Measurements from ENCODE around the gene TFAM.

Gene TFAM

GRCh38 chr10:58352956-58353610 is 32.1 kb upstream of the TFAM start:
- Histone ChIP-seq H3K4me1 (ENCODE audit: control insufficient read depth, insufficient read depth, low read length) (no peaks in the 10 kb centered on the region), H3K9me3 (ENCODE audit: control insufficient read depth, insufficient read depth, low read length) (no peaks in the 10 kb centered on the region), H3K27me3 (ENCODE audit: control insufficient read depth, insufficient read depth, low read length) (no peaks in the 10 kb centered on the region), H3K4me3 (ENCODE audit: low read length) (no peak overlapping the region), H3K27ac (ENCODE audit: low read length) (no peak overlapping the region), H3K36me3 (ENCODE audit: control insufficient read depth, insufficient read depth, low read length) (no peaks in the 10 kb centered on the region)
- no CpG with 5 or more reads among the region's 2 CpGs for WGBS (ENCODE audit: insufficient coverage, insufficient read length)
- DNase-seq (ENCODE audit: low read depth, low spot score) = no peak

DNA sequence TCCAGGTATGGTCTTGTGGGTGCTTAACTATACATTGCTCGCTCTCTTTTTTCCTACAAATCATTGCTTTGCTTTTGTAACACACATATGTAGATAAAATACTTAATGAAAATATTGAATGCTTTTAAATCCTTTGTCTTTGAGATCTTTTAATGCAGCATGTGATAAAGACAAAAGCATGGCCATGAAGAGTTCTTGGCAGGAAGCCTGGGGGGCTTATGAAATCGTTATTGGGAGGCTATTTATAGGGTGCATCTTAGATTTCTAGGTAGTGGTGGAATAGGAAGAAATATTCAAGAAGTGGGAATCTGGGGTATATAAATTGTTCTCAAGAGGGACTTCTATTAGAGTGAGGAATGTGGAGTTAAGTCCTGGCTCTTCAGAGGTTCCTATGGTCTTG is 28.5 kb upstream of the TFAM start:
- DNase-seq (ENCODE audit: low read depth, low spot score) = no peak
- Histone ChIP-seq H3K27me3 (ENCODE audit: control insufficient read depth, insufficient read depth, low read length) (no peaks in the 10 kb centered on the region), H3K4me3 (ENCODE audit: low read length) (no peak overlapping the region), H3K27ac (ENCODE audit: low read length) (no peak overlapping the region), H3K36me3 (ENCODE audit: control insufficient read depth, insufficient read depth, low read length) (no peaks in the 10 kb centered on the region), H3K9me3 (ENCODE audit: control insufficient read depth, insufficient read depth, low read length) (no peaks in the 10 kb centered on the region), H3K4me1 (ENCODE audit: control insufficient read depth, insufficient read depth, low read length) (no peaks in the 10 kb centered on the region)
- no CpG with 5 or more reads among the region's 2 CpGs for WGBS (ENCODE audit: insufficient coverage, insufficient read length)

GRCh38 chr10:58358314-58358933 is 26.8 kb upstream of the TFAM start:
- no peaks in the 10 kb centered on the region for H3K27me3 ChIP-seq (ENCODE audit: control insufficient read depth, insufficient read depth, low read length)

DNA sequence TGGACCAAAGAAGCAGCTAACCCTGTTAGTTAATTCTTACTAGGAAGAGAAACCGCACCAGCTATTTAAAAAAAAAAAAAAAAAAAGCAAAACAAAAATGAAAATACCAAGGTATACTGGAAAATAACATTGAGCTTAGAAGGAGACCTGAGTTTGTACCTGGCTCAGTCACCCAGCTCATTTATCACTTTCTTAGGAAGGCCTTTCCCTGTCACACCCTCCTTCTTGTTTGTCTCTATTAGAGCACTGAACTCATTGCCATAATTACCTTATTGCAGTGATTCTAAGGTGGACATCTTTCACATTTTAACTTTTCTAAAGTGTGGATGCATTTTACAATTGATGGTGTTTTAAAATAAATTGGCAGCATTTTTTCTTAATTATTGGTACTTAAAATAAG is 26.3 kb upstream of the TFAM start:
- H3K27me3 ChIP-seq (ENCODE audit: control insufficient read depth, insufficient read depth, low read length) = no peaks in the 10 kb centered on the region
- H3K4me1 ChIP-seq (ENCODE audit: control insufficient read depth, insufficient read depth, low read length) = no peaks in the 10 kb centered on the region
- no peak overlapping the region for H3K27ac ChIP-seq (ENCODE audit: low read length)
- no CpG with 5 or more reads among the region's 1 CpG for WGBS (ENCODE audit: insufficient coverage, insufficient read length)
- H3K4me3 ChIP-seq (ENCODE audit: low read length) = no peak overlapping the region
- DNase-seq (ENCODE audit: low read depth, low spot score) = no peak
- no peaks in the 10 kb centered on the region for H3K9me3 ChIP-seq (ENCODE audit: control insufficient read depth, insufficient read depth, low read length)
- no peaks in the 10 kb centered on the region for H3K36me3 ChIP-seq (ENCODE audit: control insufficient read depth, insufficient read depth, low read length)

More at GRCh38 chr10:58358314-58358933, 26.8 kb upstream of the TFAM start:
- H3K4me3 ChIP-seq (ENCODE audit: low read length) = no peak overlapping the region
- no peaks in the 10 kb centered on the region for H3K36me3 ChIP-seq (ENCODE audit: control insufficient read depth, insufficient read depth, low read length)
- no CpG with 5 or more reads among the region's 4 CpGs for WGBS (ENCODE audit: insufficient coverage, insufficient read length)
- H3K4me1 ChIP-seq (ENCODE audit: control insufficient read depth, insufficient read depth, low read length) = no peaks in the 10 kb centered on the region
- DNase-seq (ENCODE audit: low read depth, low spot score) = no peak
- H3K9me3 ChIP-seq (ENCODE audit: control insufficient read depth, insufficient read depth, low read length) = no peaks in the 10 kb centered on the region
- no peak overlapping the region for H3K27ac ChIP-seq (ENCODE audit: low read length)

- Histone ChIP-seq H3K4me3 (ENCODE audit: low read length) (no peak overlapping the region), H3K36me3 (ENCODE audit: control insufficient read depth, insufficient read depth, low read length) (no peaks in the 10 kb centered on the region), H3K9me3 (ENCODE audit: control insufficient read depth, insufficient read depth, low read length) (no peaks in the 10 kb centered on the region), H3K27ac (ENCODE audit: low read length) (no peak overlapping the region), H3K27me3 (ENCODE audit: control insufficient read depth, insufficient read depth, low read length) (no peaks in the 10 kb centered on the region), H3K4me1 (ENCODE audit: control insufficient read depth, insufficient read depth, low read length) (no peaks in the 10 kb centered on the region)
- DNase-seq (ENCODE audit: low read depth, low spot score) = no peak
- WGBS (ENCODE audit: insufficient coverage, insufficient read length) = no CpG with 5 or more reads among the region's 3 CpGs
Observed at GRCh38 chr10:58359541-58359940, 25.7 kb upstream of the TFAM start.

- Histone ChIP-seq H3K27ac (ENCODE audit: low read length) (no peak overlapping the region), H3K36me3 (ENCODE audit: control insufficient read depth, insufficient read depth, low read length) (no peaks in the 10 kb centered on the region), H3K9me3 (ENCODE audit: control insufficient read depth, insufficient read depth, low read length) (no peaks in the 10 kb centered on the region), H3K27me3 (ENCODE audit: control insufficient read depth, insufficient read depth, low read length) (no peaks in the 10 kb centered on the region), H3K4me1 (ENCODE audit: control insufficient read depth, insufficient read depth, low read length) (no peaks in the 10 kb centered on the region), H3K4me3 (ENCODE audit: low read length) (no peak overlapping the region)
- no CpG with 5 or more reads among the region's 9 CpGs for WGBS (ENCODE audit: insufficient coverage, insufficient read length)
- DNase-seq (ENCODE audit: low read depth, low spot score) = no peak
Observed at GRCh38 chr10:58360412-58361004, 24.7 kb upstream of the TFAM start.

GRCh38 chr10:58361353-58361752 is 23.9 kb upstream of the TFAM start:
- Histone ChIP-seq H3K4me1 (ENCODE audit: control insufficient read depth, insufficient read depth, low read length) (no peaks in the 10 kb centered on the region), H3K27me3 (ENCODE audit: control insufficient read depth, insufficient read depth, low read length) (no peaks in the 10 kb centered on the region), H3K36me3 (ENCODE audit: control insufficient read depth, insufficient read depth, low read length) (no peaks in the 10 kb centered on the region), H3K4me3 (ENCODE audit: low read length) (no peak overlapping the region), H3K27ac (ENCODE audit: low read length) (no peak overlapping the region), H3K9me3 (ENCODE audit: control insufficient read depth, insufficient read depth, low read length) (no peaks in the 10 kb centered on the region)
- DNase-seq (ENCODE audit: low read depth, low spot score) = no peak
- WGBS (ENCODE audit: insufficient coverage, insufficient read length) = no CpG with 5 or more reads among the region's 2 CpGs

DNA sequence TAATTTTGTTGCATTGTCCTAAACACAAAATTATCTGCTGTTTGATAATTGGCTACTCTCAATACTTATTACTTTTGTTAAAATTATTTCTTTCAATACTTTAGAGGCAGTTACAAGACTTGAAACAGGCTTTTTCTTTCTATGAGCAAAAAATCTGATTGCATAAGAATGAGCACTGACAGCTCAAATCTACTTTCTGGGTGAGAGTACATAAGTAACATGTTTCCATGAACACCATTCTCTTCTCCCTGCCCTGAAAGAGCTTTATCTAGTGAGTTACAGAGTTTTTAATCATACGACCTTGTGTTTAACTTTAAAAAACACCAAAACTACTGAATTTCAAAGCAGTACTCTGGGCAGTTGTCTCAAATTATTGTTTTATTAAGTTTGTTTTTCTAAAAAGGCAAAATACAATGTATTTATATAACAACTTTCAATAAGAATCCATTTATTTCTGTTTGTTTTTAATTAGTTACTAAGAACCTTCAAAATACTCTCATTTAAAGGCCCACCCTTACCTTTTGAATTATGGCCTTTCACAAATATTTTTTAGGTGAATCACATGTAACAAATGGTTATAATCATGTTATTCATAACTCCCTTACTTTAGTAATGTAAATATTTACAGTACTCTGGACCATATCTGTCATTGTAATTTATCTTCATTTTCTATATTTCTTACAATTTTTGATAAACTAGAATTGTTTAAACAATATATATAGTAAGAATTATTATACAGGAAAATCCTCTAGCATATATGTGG is 23.0 kb upstream of the TFAM start:
- no peak for DNase-seq (ENCODE audit: low read depth, low spot score)
- Histone ChIP-seq H3K9me3 (ENCODE audit: control insufficient read depth, insufficient read depth, low read length) (no peaks in the 10 kb centered on the region), H3K4me1 (ENCODE audit: control insufficient read depth, insufficient read depth, low read length) (no peaks in the 10 kb centered on the region), H3K4me3 (ENCODE audit: low read length) (no peak overlapping the region), H3K27ac (ENCODE audit: low read length) (no peak overlapping the region), H3K36me3 (ENCODE audit: control insufficient read depth, insufficient read depth, low read length) (no peaks in the 10 kb centered on the region), H3K27me3 (ENCODE audit: control insufficient read depth, insufficient read depth, low read length) (no peaks in the 10 kb centered on the region)
- no CpG with 5 or more reads among the region's 1 CpG for WGBS (ENCODE audit: insufficient coverage, insufficient read length)

GRCh38 chr10:58367069-58367468 is 18.1 kb upstream of the TFAM start:
- no peaks in the 10 kb centered on the region for H3K4me1 ChIP-seq (ENCODE audit: control insufficient read depth, insufficient read depth, low read length)
- H3K27me3 ChIP-seq (ENCODE audit: control insufficient read depth, insufficient read depth, low read length) = no peaks in the 10 kb centered on the region
- no peak overlapping the region for H3K27ac ChIP-seq (ENCODE audit: low read length)
- H3K9me3 ChIP-seq (ENCODE audit: control insufficient read depth, insufficient read depth, low read length) = no peaks in the 10 kb centered on the region
- H3K36me3 ChIP-seq (ENCODE audit: control insufficient read depth, insufficient read depth, low read length) = no peaks in the 10 kb centered on the region
- no CpG with 5 or more reads among the region's 3 CpGs for WGBS (ENCODE audit: insufficient coverage, insufficient read length)
- H3K4me3 ChIP-seq (ENCODE audit: low read length) = no peak overlapping the region
- DNase-seq (ENCODE audit: low read depth, low spot score) = no peak

DNA sequence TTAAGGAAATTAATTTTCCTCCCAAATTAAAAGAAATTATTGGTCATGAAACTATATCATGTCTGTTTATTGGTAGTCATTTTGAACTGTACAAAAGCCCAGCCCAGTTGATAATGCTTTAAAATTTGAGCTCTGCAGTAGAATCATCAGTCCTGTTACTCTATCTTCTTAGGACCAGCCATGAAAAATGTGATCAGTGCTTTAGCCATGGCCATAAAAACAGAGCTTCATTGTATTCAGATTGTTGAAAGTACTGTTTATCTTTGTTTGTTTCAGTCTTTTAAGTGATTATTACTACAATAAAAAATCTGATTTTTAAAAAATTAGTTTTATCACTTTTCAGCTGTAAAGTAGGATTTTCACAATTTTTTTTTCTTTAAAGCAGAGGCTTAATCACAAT is 13.7 kb upstream of the TFAM start:
- no peak for DNase-seq (ENCODE audit: low read depth, low spot score)
- Histone ChIP-seq H3K9me3 (ENCODE audit: control insufficient read depth, insufficient read depth, low read length) (no peaks in the 10 kb centered on the region), H3K27me3 (ENCODE audit: control insufficient read depth, insufficient read depth, low read length) (no peaks in the 10 kb centered on the region), H3K4me3 (ENCODE audit: low read length) (no peak overlapping the region), H3K4me1 (ENCODE audit: control insufficient read depth, insufficient read depth, low read length) (no peaks in the 10 kb centered on the region), H3K36me3 (ENCODE audit: control insufficient read depth, insufficient read depth, low read length) (no peaks in the 10 kb centered on the region), H3K27ac (ENCODE audit: low read length) (no peak overlapping the region)

Measured in iPS DF 6.9 (cell line).